ENCODE data around the gene MAB21L1. TPM values are rescaled to one million over a fixed set of nuclear protein-coding genes. Genes with fewer than 3 reads are reported as not detected.

Gene MAB21L1
- total RNA-seq, 1 donor from 2014 or later: not detected

DNA sequence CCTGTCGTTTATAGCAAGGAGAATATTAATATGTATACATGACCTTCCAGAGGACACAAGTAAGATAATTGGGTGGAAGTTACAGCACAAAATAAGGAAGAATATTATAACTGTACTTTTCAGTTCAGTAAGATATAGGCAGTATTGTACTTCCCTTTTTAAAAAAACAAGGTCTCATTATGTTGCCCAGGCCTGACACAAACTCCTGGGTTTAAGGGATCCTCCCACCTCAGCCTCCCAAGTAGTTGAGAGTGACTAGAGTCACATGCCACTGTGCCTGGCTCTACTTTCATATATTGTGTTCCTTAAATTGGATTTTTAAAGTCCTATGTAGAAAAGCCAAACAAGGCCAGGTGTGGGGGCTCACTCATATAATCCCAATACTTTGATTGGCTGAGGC, 19.5 kb upstream of the MAB21L1 start:
- no peak overlapping the region for H3K27ac Mint-ChIP-seq
- H3K36me3 Mint-ChIP-seq (ENCODE audit: low read depth): no peaks in the 10 kb centered on the region
- H3K27me3 Mint-ChIP-seq: no peaks in the 10 kb centered on the region
- no peaks in the 10 kb centered on the region for H3K9me3 Mint-ChIP-seq
- DNase-seq: no peak
- no peaks in the 10 kb centered on the region for H3K4me1 Mint-ChIP-seq
- intact Hi-C loops (cut with micrococcal nuclease): no loop called here
- no peak overlapping the region for H3K4me3 Mint-ChIP-seq

DNA sequence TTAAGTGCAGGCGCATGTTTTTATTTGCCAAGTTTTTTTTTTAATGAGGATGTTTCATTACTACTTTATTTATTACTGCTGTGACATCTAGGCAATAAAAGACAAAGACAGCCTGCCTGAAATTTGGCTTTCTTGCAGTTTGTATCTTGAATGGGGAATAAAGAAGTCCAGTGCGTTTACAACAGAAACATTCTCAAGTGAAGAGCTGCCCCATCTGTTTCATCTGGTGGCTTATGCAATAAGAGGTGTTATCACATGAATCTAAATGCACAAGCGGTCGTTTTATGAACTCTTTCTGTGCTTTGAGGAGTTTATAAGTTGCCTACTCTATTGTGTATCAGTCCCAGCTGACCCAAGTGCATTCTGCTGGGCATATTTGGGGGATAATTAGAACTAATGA, 12.6 kb upstream of the MAB21L1 start:
- no peaks in the 10 kb centered on the region for H3K27me3 Mint-ChIP-seq
- no peaks in the 10 kb centered on the region for H3K36me3 Mint-ChIP-seq (ENCODE audit: low read depth)
- DNase-seq: no peak
- H3K4me3 Mint-ChIP-seq: no peak overlapping the region
- H3K9me3 Mint-ChIP-seq: no peaks in the 10 kb centered on the region
- H3K4me1 Mint-ChIP-seq: no peaks in the 10 kb centered on the region
- no peak overlapping the region for H3K27ac Mint-ChIP-seq
- intact Hi-C loops (cut with micrococcal nuclease): no loop called here

DNA sequence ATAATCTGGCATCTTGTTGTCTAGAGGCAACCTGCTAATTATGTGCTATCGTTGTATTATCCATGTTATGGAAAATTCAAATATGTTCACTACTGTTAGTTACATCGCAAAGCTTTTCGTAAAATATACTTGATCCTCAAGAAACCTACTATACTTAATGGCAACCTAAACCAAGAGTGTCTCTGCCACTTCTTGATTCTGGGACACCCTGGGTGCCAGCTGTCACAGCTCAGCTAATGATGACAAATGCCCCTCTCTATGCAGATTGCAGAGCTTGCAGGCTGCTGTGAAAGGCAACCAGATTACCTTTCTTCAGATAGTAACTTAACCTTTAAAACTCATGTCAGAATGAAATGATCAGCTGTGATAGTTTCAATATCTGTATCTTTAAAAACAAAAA, 8.9 kb upstream of the MAB21L1 start:
- H3K27me3 Mint-ChIP-seq: peaks cover 5% of the 10 kb centered on the region
- H3K4me1 Mint-ChIP-seq: no peaks in the 10 kb centered on the region
- no peak overlapping the region for H3K27ac Mint-ChIP-seq
- intact Hi-C loops (cut with micrococcal nuclease): no loop called here
- H3K36me3 Mint-ChIP-seq (ENCODE audit: low read depth): no peaks in the 10 kb centered on the region
- no peak overlapping the region for H3K4me3 Mint-ChIP-seq
- H3K9me3 Mint-ChIP-seq: no peaks in the 10 kb centered on the region
- no peak for DNase-seq

DNA sequence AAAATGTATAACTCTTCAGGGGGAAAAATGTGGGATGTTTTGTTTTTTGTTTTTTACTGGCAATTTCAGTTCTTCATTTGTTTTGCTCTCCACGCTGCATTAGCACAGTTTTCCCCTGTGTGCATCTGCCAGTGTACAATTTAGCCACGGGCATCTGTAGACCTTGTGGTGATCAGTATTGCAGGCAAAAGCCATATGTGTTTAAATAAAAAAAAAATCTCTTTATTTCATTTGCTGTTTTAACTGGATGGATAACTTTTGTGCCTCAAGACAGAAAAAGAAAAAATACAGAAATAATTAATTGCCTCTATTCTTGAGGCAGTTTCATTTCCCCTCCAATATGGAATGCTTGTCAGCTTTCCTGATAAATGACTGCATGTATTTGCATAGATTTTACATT, 7.9 kb upstream of the MAB21L1 start:
- DNase-seq: no peak
- H3K4me1 Mint-ChIP-seq: no peaks in the 10 kb centered on the region
- no peak overlapping the region for H3K4me3 Mint-ChIP-seq
- no peaks in the 10 kb centered on the region for H3K9me3 Mint-ChIP-seq
- H3K27me3 Mint-ChIP-seq: peaks cover 7% of the 10 kb centered on the region
- no peak overlapping the region for H3K27ac Mint-ChIP-seq
- H3K36me3 Mint-ChIP-seq (ENCODE audit: low read depth): no peaks in the 10 kb centered on the region
- intact Hi-C loops (cut with micrococcal nuclease): no loop called here

DNA sequence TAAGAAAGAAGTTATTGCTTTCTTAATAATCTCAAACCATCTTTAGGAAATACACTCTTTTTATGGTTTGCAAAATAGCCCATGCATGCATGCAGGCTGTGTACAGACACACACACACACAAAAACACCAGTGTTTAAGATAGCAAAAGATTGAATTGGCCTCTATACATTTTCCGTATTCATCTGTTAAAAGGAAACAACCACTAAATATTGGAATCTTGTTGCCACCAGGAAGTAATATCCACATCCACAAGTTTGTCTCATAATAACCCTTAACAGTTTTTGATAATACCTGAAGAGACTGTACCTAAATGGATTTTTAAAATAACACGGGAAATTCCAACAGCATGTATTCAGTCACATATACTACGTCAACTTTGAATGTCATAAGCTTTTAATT, 7.3 kb upstream of the MAB21L1 start:
- intact Hi-C loops (cut with micrococcal nuclease): no loop called here
- no peak overlapping the region for H3K27ac Mint-ChIP-seq
- no peaks in the 10 kb centered on the region for H3K36me3 Mint-ChIP-seq (ENCODE audit: low read depth)
- H3K4me3 Mint-ChIP-seq: no peak overlapping the region
- H3K4me1 Mint-ChIP-seq: no peaks in the 10 kb centered on the region
- H3K27me3 Mint-ChIP-seq: peaks cover 14% of the 10 kb centered on the region
- H3K9me3 Mint-ChIP-seq: no peaks in the 10 kb centered on the region
- no peak for DNase-seq

DNA sequence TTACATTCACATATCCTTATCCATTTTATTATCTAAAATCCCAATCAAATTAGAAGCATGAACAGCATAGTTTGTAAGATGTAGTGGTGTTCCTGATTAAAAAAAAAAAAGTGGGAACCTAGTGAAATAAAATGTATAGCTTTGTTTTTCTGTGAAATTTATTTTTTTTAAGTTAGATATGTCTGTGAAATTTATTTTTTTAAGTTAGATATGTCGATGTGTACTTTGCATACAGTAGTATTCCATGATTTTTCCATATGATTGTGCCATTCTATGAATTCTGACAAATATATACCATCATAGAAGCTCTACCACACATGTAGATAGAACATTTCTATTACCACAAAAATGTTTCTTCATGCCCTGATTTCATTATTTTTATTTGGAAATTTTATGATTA, 6.0 kb upstream of the MAB21L1 start:
- no peaks in the 10 kb centered on the region for H3K4me1 Mint-ChIP-seq
- H3K27me3 Mint-ChIP-seq: peaks cover 26% of the 10 kb centered on the region
- no peaks in the 10 kb centered on the region for H3K36me3 Mint-ChIP-seq (ENCODE audit: low read depth)
- DNase-seq: no peak
- no peak overlapping the region for H3K4me3 Mint-ChIP-seq
- H3K27ac Mint-ChIP-seq: no peak overlapping the region
- no peaks in the 10 kb centered on the region for H3K9me3 Mint-ChIP-seq
- intact Hi-C loops (cut with micrococcal nuclease): no loop called here

DNA sequence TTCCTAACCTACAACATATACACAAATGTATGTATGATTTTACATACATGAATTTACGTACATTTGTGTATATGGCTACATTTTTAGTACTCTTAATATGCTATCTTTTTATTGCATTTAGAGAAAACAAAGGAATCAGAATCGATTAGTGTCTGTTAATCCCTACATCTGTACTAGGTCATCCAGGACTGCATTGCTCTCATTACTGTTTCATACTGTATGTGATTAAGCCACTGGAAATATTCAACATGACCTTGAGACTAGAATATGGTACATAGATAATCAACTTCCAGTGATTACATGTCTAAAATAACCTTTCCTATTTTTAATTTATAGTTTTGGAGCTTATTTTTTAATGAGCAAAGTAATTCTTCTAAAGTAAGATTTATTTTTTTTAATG, 5.3 kb upstream of the MAB21L1 start:
- Mint-ChIP-seq H3K27ac (no peak overlapping the region), H3K4me3 (no peak overlapping the region), H3K27me3 (peaks cover 33% of the 10 kb centered on the region), H3K4me1 (peaks cover 5% of the 10 kb centered on the region), H3K9me3 (no peaks in the 10 kb centered on the region), H3K36me3 (ENCODE audit: low read depth) (no peaks in the 10 kb centered on the region)
- no peak for DNase-seq
- intact Hi-C loops (cut with micrococcal nuclease): no loop called here

DNA sequence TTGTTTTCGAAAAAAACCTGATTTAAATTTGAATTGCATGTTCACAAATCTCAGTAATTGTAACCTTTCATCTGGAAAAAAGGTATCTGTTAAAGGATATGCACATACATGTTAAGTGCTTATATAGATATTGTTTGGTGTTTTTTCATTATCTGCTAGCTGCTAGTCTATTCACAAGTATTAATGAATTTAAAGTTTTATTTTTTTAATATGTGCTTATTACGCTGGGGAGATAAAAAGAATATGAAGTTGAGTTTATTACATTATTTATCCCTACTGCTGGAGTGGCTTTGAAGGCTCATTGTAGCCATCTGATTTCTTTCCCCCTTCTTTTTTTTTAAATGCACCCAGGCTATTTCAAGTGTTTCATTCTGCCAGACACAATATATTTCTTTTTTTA, 3.9 kb upstream of the MAB21L1 start:
- intact Hi-C loops (cut with micrococcal nuclease): no loop called here
- no peak overlapping the region for H3K27ac Mint-ChIP-seq
- H3K4me1 Mint-ChIP-seq: peaks cover 17% of the 10 kb centered on the region
- H3K9me3 Mint-ChIP-seq: no peaks in the 10 kb centered on the region
- peaks cover 3% of the 10 kb centered on the region for H3K36me3 Mint-ChIP-seq (ENCODE audit: low read depth)
- peaks cover 48% of the 10 kb centered on the region for H3K27me3 Mint-ChIP-seq
- no peak overlapping the region for H3K4me3 Mint-ChIP-seq
- DNase-seq: no peak

DNA sequence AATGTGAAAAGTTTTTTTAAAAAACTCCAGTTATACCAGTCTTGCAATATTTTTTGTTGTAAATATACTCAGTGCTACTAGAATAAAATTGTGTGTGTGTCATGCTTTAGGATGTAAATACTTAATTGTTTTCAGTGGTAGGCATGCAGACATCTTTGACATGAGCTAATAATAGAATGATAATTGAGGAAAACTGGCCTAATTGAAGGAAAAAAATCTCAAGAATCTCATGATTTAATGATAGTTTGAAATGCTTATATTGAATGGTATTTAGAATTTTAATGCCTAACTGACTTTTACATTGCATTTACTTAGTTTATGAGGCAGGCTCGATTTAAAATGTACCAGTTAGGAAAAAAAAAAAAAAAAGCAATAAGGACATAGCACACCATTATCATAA, 3.2 kb upstream of the MAB21L1 start:
- H3K27ac Mint-ChIP-seq: no peak overlapping the region
- DNase-seq: no peak
- peaks cover 3% of the 10 kb centered on the region for H3K9me3 Mint-ChIP-seq
- intact Hi-C loops (cut with micrococcal nuclease): loop anchor here (1.0 to 10.0 kb wide), 2 partner anchors 9 to 535 kb away; partner anchors contain the start of gene NBEA
- H3K36me3 Mint-ChIP-seq (ENCODE audit: low read depth): peaks cover 3% of the 10 kb centered on the region
- no peak overlapping the region for H3K4me3 Mint-ChIP-seq
- H3K27me3 Mint-ChIP-seq: peaks cover 54% of the 10 kb centered on the region
- H3K4me1 Mint-ChIP-seq: peaks cover 21% of the 10 kb centered on the region

DNA sequence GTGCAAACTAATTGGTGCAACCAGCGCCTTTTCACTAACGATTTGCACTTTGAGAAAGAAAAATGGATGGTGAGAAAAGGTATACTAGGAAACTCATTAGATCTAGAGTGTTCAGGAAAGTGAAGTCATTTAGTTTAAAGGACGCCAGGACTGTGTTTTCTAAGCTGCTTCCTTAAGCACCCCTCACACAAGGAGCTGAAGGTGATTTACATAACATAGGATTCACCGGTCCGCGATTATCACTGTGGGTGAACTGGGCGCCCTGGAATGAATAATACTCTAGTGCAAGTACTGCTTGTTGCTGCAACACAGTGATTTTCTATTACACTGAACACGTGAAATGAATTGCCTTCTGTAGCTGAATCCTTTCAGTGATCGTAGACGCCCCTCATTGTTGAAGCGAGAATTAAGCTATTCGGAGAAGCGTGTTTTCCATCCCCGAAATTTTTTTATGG, 2.6 kb upstream of the MAB21L1 start:
- H3K9me3 Mint-ChIP-seq: peaks cover 7% of the 10 kb centered on the region
- no peak overlapping the region for H3K27ac Mint-ChIP-seq
- peaks cover 59% of the 10 kb centered on the region for H3K27me3 Mint-ChIP-seq
- peaks cover 3% of the 10 kb centered on the region for H3K36me3 Mint-ChIP-seq (ENCODE audit: low read depth)
- H3K4me3 Mint-ChIP-seq: no peak overlapping the region
- peaks cover 24% of the 10 kb centered on the region for H3K4me1 Mint-ChIP-seq
- intact Hi-C loops (cut with micrococcal nuclease): loop anchor here (1.0 to 10.0 kb wide), 2 partner anchors 9 to 534 kb away; partner anchors contain the start of gene NBEA
- DNase-seq: no peak

DNA sequence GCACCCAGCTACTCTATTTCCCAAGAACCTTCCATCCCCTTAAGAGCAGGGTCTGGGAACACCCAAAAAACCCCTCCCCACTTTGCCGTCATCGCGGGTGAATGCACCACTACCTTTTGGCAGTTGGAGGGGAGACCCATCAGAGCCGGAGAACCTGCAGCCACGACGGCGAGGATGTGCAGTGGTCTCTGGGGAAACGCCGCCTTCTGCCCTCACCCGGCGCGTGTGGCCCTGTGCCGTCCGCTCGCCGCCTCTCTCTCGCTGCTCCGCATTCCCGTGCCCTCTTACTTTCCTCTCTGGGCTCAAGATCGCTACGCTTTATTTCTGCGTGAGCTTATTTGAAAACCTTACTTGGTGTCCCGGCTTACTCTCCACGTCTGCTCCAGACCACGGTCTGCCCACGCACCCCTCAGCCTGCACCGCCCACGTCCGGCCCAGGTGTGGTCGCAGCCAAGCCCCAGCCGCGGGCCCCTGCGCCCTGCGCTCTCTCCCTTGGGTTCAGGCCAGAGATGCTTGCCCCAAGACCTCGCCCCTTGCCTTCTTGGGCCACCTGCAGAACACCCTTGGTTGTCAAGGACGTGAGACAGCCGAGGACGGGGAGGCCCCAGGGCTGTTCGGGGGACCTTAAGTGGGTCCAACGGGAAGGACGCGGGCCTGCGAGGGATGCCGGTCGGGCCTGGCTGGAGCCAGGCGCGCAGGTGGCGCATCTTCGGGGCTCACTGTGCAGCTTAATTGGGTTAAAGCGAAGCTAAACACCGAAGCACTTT, 2.0 kb upstream of the MAB21L1 start:
- H3K27ac Mint-ChIP-seq: no peak overlapping the region
- intact Hi-C loops (cut with micrococcal nuclease): loop anchor here (1.0 to 10.0 kb wide), 2 partner anchors 8 to 534 kb away; partner anchors contain the start of gene NBEA
- peaks cover 7% of the 10 kb centered on the region for H3K9me3 Mint-ChIP-seq
- peaks cover 24% of the 10 kb centered on the region for H3K4me1 Mint-ChIP-seq
- peak; percentile 56 for DNase-seq
- H3K27me3 Mint-ChIP-seq: peaks cover 62% of the 10 kb centered on the region
- H3K36me3 Mint-ChIP-seq (ENCODE audit: low read depth): peaks cover 3% of the 10 kb centered on the region
- no peak overlapping the region for H3K4me3 Mint-ChIP-seq

DNA sequence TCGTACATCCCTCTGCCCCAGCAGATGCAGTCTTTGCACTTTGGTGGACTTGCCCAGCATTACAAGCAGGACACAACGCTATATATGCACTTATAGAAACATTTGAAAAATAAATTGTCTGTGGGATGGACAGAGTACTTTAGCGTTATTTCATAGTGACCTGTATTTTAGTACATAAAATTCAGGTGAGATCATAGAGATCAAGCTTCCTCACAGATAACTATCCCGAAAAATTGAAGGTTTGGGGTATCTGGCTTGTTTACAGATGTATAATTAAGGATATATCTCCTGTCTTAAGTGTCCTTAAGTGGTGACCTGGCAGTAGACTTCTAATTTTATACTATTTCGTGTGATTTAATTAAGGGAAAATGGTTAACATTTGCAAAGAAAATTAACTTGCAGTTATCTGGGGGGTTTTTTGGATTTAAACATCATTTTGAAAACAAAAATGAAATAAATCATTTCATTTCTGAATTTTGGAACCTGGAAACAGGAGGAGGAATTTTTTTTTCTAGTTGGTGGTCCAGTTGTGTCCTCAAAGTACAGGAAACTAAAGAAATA, 977 bp upstream of the MAB21L1 start:
- DNase-seq: no peak
- H3K4me3 Mint-ChIP-seq: no peak overlapping the region
- no peak overlapping the region for H3K27ac Mint-ChIP-seq
- intact Hi-C loops (cut with micrococcal nuclease): loop anchor here (10.0 kb wide), 1 partner anchor 533 kb away; the partner anchor contains the start of gene NBEA
- H3K4me1 Mint-ChIP-seq: peaks cover 24% of the 10 kb centered on the region
- peaks cover 7% of the 10 kb centered on the region for H3K9me3 Mint-ChIP-seq
- peaks cover 3% of the 10 kb centered on the region for H3K36me3 Mint-ChIP-seq (ENCODE audit: low read depth)
- H3K27me3 Mint-ChIP-seq: peaks cover 65% of the 10 kb centered on the region

DNA sequence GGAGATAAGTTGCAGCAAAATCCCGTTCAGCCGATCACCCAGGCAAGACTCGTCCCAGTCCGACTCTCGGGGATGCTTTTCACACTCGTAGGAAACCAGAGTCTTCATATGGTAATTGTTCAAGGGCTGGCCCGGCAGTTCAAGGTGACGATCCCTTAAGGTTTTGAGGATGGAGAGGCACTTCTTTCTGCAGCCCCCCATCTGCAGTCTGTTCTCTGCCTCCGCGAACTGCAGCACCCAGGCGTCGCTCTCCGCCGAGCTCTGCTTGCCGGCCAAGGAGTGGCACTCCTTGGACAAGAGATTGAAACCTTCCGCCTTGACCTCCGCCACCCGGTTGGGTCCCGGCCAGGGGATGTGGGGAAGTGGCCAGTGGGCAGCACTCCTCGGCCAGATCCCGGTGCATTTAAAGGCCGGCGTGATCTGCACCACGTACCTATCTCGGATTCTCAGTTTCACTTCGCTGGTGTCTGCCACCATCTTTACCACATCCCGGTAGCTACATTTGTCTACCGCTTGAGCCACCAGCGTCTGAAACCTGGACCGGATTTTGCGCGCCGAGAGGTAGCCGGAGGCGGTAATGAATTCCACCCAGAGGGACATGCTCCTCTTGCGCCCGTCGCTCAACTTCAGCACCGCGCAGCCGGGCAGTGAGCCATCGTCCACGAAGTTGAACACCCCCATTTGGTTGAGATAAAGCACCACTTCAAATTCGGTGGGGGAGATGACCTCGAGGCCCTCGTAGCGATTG, 1.1 kb downstream of the MAB21L1 start:
- peak; percentile 72 for DNase-seq
- Mint-ChIP-seq H3K27me3 (peaks cover 80% of the 10 kb centered on the region), H3K9me3 (peaks cover 19% of the 10 kb centered on the region), H3K4me3 (peak overlapping the region; percentile 76), H3K36me3 (ENCODE audit: low read depth) (peaks cover 4% of the 10 kb centered on the region), H3K4me1 (peaks cover 26% of the 10 kb centered on the region), H3K27ac (peak overlapping the region; percentile 75)
- intact Hi-C loops (cut with micrococcal nuclease): loop anchor here (10.0 kb wide), 1 partner anchor 531 kb away; the partner anchor contains the start of gene NBEA

All from activated CD4-positive, alpha-beta T cell treated with anti-CD3 and anti-CD28 coated beads, Interleukin-2, amount 10 ng/mL, durations not matched to agents 24 days and 14 days (primary cell).